ENCODE results near the gene SHISA8. TPM values are rescaled to one million over a fixed set of nuclear protein-coding genes. Genes with fewer than 3 reads are reported as not detected.

Gene SHISA8
- total RNA-seq: under 1 TPM in 1 of 2 donors, not detected in 1; 0.58 TPM
- 0.57 TPM for polyA plus RNA-seq (2013, experiment 1 of 2)
- 0.70 TPM for polyA plus RNA-seq (2013, experiment 2 of 2)
- long read RNA-seq, experiment 1: 0 reads
- long read RNA-seq, experiment 2: 0 reads
- long read RNA-seq, experiment 3: 0 reads
- long read RNA-seq, experiment 4: 0 reads

- 4 to 8% methylated on average over 31 to 57 of the region's 63 CpGs for WGBS, 2 experiments (ENCODE audit: insufficient coverage in 1 of 2, insufficient read length in 1 of 2)
- DNase-seq: peak; percentile 83
- Histone ChIP-seq H3K4me3 (ENCODE audit: low read length) (peak within 1 kb of the TSS; percentile 69), H3K36me3 (ENCODE audit: control insufficient read depth, insufficient read depth, low read length) (no peaks in the 10 kb centered on the region), H3K9ac (ENCODE audit: extremely low read depth, low read length, poor library complexity, severe bottlenecking) (no peak within 1 kb of the TSS), H3K9me3 (ENCODE audit: control insufficient read depth, low read length) (no peaks in the 10 kb centered on the region), H3K4me1 (ENCODE audit: control insufficient read depth, insufficient read depth, low read length) (peaks cover 5% of the 10 kb centered on the region), H3K27ac (ENCODE audit: low read depth, low read length) (no peak within 1 kb of the TSS), H3K27me3 (ENCODE audit: control insufficient read depth, insufficient read depth, low read length, poor library complexity, severe bottlenecking) (peaks cover 96% of the 10 kb centered on the region)
- Mint-ChIP-seq H3K9me3 (no peaks in the 10 kb centered on the region), H3K36me3 (ENCODE audit: low read depth) (no peaks in the 10 kb centered on the region), H3K4me1 (peaks cover 7% of the 10 kb centered on the region), H3K27me3 (ENCODE audit: insufficient read depth) (peaks cover 82% of the 10 kb centered on the region), H3K27ac (no peak within 1 kb of the TSS), H3K4me3 (peak within 1 kb of the TSS; percentile 42)
- no peak for TF ChIP-seq CTCF (conservative IDR thresholded peaks at IDR 0.05)
Observed at GRCh38 chr22:41915035-41915785, at the start of gene SHISA8. TSS of gene SHISA8 (minus strand) at chr22:41915074. CDS start at chr22:41914667, 407 bp downstream.

DNA sequence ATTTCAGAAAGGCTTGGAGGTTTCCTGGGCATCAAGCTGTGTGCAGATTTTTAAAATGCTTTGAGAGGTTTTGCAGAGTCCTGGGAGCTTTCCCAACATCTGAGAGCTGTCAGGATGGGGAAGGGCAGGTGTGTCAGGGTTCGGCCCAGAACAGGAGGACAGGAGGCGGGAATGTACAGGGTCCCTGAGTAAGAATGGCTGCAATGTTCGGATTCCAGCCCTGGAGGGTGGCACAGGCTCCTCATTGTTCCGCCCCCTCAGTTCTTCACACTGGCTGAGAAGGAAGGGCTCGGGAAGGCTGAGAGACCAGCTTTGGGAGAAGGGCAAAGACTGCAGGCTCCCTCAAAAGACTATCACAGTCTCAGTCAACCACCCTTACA is 49.2 kb upstream of the SHISA8 start:
- no peak for TF ChIP-seq CTCF (conservative IDR thresholded peaks at IDR 0.05)
- no peaks in the 10 kb centered on the region for H3K36me3 ChIP-seq (ENCODE audit: control insufficient read depth, insufficient read depth, low read length)
- no peak overlapping the region for H3K9ac ChIP-seq (ENCODE audit: extremely low read depth, low read length, poor library complexity, severe bottlenecking)
- peaks cover 7% of the 10 kb centered on the region for H3K4me1 ChIP-seq (ENCODE audit: control insufficient read depth, insufficient read depth, low read length)
- peak overlapping the region; percentile 68 for H3K27ac ChIP-seq (ENCODE audit: low read depth, low read length)
- Mint-ChIP-seq H3K4me1 (peaks cover 17% of the 10 kb centered on the region), H3K27ac (no peak overlapping the region), H3K4me3 (no peak overlapping the region), H3K27me3 (ENCODE audit: insufficient read depth) (peaks cover 9% of the 10 kb centered on the region), H3K36me3 (ENCODE audit: low read depth) (no peaks in the 10 kb centered on the region), H3K9me3 (peaks cover 7% of the 10 kb centered on the region)
- H3K4me3 ChIP-seq (ENCODE audit: low read length): no peak overlapping the region
- WGBS, 2 experiments (ENCODE audit: insufficient coverage in 1 of 2, insufficient read length in 1 of 2): 83 to 87% methylated on average over 3 to 5 of the region's 5 CpGs
- no peaks in the 10 kb centered on the region for H3K27me3 ChIP-seq (ENCODE audit: control insufficient read depth, insufficient read depth, low read length, poor library complexity, severe bottlenecking)
- DNase-seq: no peak
- H3K9me3 ChIP-seq (ENCODE audit: control insufficient read depth, low read length): peaks cover 5% of the 10 kb centered on the region

DNA sequence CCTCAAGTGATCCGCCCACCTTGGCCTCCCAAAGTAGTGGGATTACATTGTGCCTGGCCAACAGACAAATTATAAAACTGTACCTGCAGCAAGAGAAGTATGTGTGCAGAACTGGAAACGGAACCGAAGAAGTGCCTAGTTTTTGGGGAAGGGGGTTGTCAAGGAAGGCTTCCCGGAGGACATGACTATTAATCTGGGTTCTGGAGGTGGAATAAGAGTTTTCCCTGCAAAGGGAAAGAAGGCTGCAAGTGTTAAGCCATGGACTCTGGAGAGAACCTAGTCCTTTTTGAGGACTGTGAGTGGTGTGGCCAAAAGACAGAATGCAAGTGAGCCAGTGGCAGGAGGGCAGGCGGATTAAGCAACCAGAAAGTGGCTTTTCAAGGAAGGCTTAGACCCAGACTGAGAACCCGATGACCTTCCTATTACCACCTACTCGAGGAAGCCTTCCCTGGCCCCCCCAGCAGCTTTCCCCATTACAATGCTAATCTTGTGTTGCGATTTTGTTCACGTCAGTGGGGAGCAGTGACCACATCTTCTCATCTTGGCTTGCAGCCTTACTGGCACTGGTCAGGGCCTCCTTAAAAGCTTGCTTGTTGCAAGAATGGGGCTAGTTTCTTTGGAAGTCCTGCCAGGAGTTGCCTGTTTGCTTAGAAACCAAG is 48.7 kb upstream of the SHISA8 start:
- DNase-seq: peak; percentile 70
- Mint-ChIP-seq H3K4me3 (no peak overlapping the region), H3K27me3 (ENCODE audit: insufficient read depth) (peaks cover 12% of the 10 kb centered on the region), H3K36me3 (ENCODE audit: low read depth) (no peaks in the 10 kb centered on the region), H3K27ac (no peak overlapping the region), H3K4me1 (peaks cover 12% of the 10 kb centered on the region), H3K9me3 (peaks cover 7% of the 10 kb centered on the region)
- Histone ChIP-seq H3K27ac (ENCODE audit: low read depth, low read length) (peak overlapping the region; percentile 68), H3K4me3 (ENCODE audit: low read length) (no peak overlapping the region), H3K27me3 (ENCODE audit: control insufficient read depth, insufficient read depth, low read length, poor library complexity, severe bottlenecking) (no peaks in the 10 kb centered on the region), H3K4me1 (ENCODE audit: control insufficient read depth, insufficient read depth, low read length) (peaks cover 5% of the 10 kb centered on the region), H3K9me3 (ENCODE audit: control insufficient read depth, low read length) (peaks cover 5% of the 10 kb centered on the region), H3K9ac (ENCODE audit: extremely low read depth, low read length, poor library complexity, severe bottlenecking) (no peak overlapping the region), H3K36me3 (ENCODE audit: control insufficient read depth, insufficient read depth, low read length) (no peaks in the 10 kb centered on the region)
- 69 to 78% methylated on average over 9 of the region's 9 CpGs for WGBS, 2 experiments (ENCODE audit: insufficient coverage in 1 of 2, insufficient read length in 1 of 2)
- TF ChIP-seq CTCF (conservative IDR thresholded peaks at IDR 0.05): peak; percentile 33

Data from endodermal cell (in vitro differentiated cells).